Measurements from ENCODE around the gene ARHGAP23.

GRCh38 chr17:38418062-38418692, 10.1 kb upstream of the ARHGAP23 start:
- no peak for TF ChIP-seq CTCF (IDR thresholded peaks at IDR 0.05; ENCODE audit: extremely low read depth in 1 of 2, insufficient read depth in 1 of 2, low read depth in 1 of 2, low read length in 2 of 2)
- no peak for TF ChIP-seq EZH2 (IDR thresholded peaks at IDR 0.05; ENCODE audit: borderline replicate concordance, low read depth, low read length, severe bottlenecking)
- no peak for TF ChIP-seq POLR2A (IDR thresholded peaks at IDR 0.05; ENCODE audit: low read depth, low read length)
- TF ChIP-seq MYC (IDR thresholded peaks at IDR 0.05; ENCODE audit: low read depth, low read length), result no peak
